Liver (tissue), 9 donors: ENCODE measurements around the gene CELF2. TPM values are rescaled to one million over a fixed set of nuclear protein-coding genes. Genes with fewer than 3 reads are reported as not detected.

ENCODE experiments used
- DNase-seq: peaks from one replicate; pipeline ENCODE4 v3.0.0-alpha.2; 2017; ENCODE audit warnings: low spot score
- H3K27ac ChIP-seq, 2 donors: one replicate each; pipeline ENCODE4 v1.7.0; 2013; ENCODE audit warnings: inconsistent platforms in 2 of 2, low read length in 2 of 2, control low read depth in 1 of 2, low read depth in 1 of 2, mild to moderate bottlenecking in 1 of 2
- H3K27me3 ChIP-seq, 4 donors: one replicate each; pipeline versions ENCODE4 v1.6.1 to v1.7.0; 2013; ENCODE audit warnings: low read length in 3 of 4, inconsistent platforms in 1 of 4, mild to moderate bottlenecking in 1 of 4, moderate library complexity in 1 of 4; ENCODE audit not compliant: control insufficient read depth in 4 of 4, insufficient read depth in 4 of 4
- H3K36me3 ChIP-seq, 4 donors: one replicate each; pipeline versions ENCODE4 v1.6.1 to v1.7.0; 2013; ENCODE audit warnings: low read length in 3 of 4, mild to moderate bottlenecking in 3 of 4, low read depth in 1 of 4, moderate library complexity in 1 of 4; ENCODE audit not compliant: control insufficient read depth in 4 of 4, insufficient read depth in 3 of 4
- H3K4me1 ChIP-seq, 4 donors: one replicate each; pipeline versions ENCODE4 v1.6.1 to v1.7.0; 2013; ENCODE audit warnings: low read length in 3 of 4, mild to moderate bottlenecking in 3 of 4, moderate library complexity in 1 of 4; ENCODE audit not compliant: control insufficient read depth in 4 of 4, insufficient read depth in 4 of 4
- H3K4me3 ChIP-seq, 3 donors: one replicate each; pipeline versions ENCODE4 v1.6.1 to v1.7.0; 2013; ENCODE audit warnings: low read length in 3 of 3, control low read depth in 1 of 3, low read depth in 1 of 3, mild to moderate bottlenecking in 1 of 3
- H3K9ac ChIP-seq, 2 donors: one replicate each; pipeline ENCODE4 v1.7.0; 2013; ENCODE audit warnings: low read length in 2 of 2, mild to moderate bottlenecking in 2 of 2, moderate library complexity in 2 of 2, control low read depth in 1 of 2, low read depth in 1 of 2
- H3K9me3 ChIP-seq, 4 donors: one replicate each; pipeline versions ENCODE4 v1.6.1 to v1.7.0; 2013; ENCODE audit warnings: low read length in 3 of 4; ENCODE audit not compliant: control insufficient read depth in 4 of 4
- CTCF ChIP-seq: fragments of 150-350 bp; IDR thresholded peaks from 2 replicates; pipeline ENCODE4 v1.5.1; 2017; ENCODE audit warnings: improper control_type of control experiment, low read depth, low read length; ENCODE audit not compliant: missing input control
- EGR1 ChIP-seq, 2 donors: IDR thresholded peaks; 2 replicates each; pipeline ENCODE4 v1.6.1; 2016 to 2018; ENCODE audit warnings: antibody characterized with exemption in 2 of 2, low read depth in 2 of 2
- FOXA1 ChIP-seq: IDR thresholded peaks from 2 replicates; pipeline ENCODE4 v1.6.1; 2016; ENCODE audit warnings: antibody characterized with exemption
- FOXA2 ChIP-seq: IDR thresholded peaks from 2 replicates; pipeline ENCODE4 v1.6.1; 2016; ENCODE audit warnings: antibody characterized with exemption
- GABPA ChIP-seq, 2 donors: IDR thresholded peaks in 1 of 2; conservative IDR thresholded peaks in 1 of 2; 2 replicates each; pipeline ENCODE4 v1.6.1; 2016; ENCODE audit warnings: antibody characterized with exemption in 2 of 2, mild to moderate bottlenecking in 1 of 2, moderate library complexity in 1 of 2
- HNF4A ChIP-seq, 2 donors: conservative IDR thresholded peaks; 2 replicates each; pipeline ENCODE4 v1.6.1; 2016; ENCODE audit warnings: antibody characterized with exemption in 2 of 2, mild to moderate bottlenecking in 2 of 2
- HNF4G ChIP-seq: IDR thresholded peaks from 2 replicates; pipeline ENCODE4 v1.6.1; 2016; ENCODE audit warnings: antibody characterized with exemption
- JUND ChIP-seq, 2 donors: IDR thresholded peaks; 2 replicates each; pipeline ENCODE4 v1.6.1; 2016; ENCODE audit warnings: antibody characterized with exemption in 2 of 2
- MAX ChIP-seq: IDR thresholded peaks from 2 replicates; pipeline ENCODE4 v1.6.1; 2016; ENCODE audit warnings: antibody characterized with exemption
- NR2F2 ChIP-seq: IDR thresholded peaks from 2 replicates; pipeline ENCODE4 v1.6.1; 2016; ENCODE audit warnings: antibody characterized with exemption
- RAD21 ChIP-seq, 2 donors: IDR thresholded peaks; 2 replicates each; pipeline ENCODE4 v1.6.1; 2016; ENCODE audit warnings: antibody characterized with exemption in 2 of 2, mild to moderate bottlenecking in 2 of 2
- REST ChIP-seq: IDR thresholded peaks from 2 replicates; pipeline ENCODE4 v1.6.1; 2016; ENCODE audit warnings: antibody characterized with exemption, mild to moderate bottlenecking
- RXRA ChIP-seq, 2 donors: IDR thresholded peaks; 2 replicates each; pipeline ENCODE4 v1.6.1; 2017 to 2018; ENCODE audit warnings: antibody characterized with exemption in 2 of 2, mild to moderate bottlenecking in 1 of 2
- SP1 ChIP-seq: IDR thresholded peaks from 2 replicates; pipeline ENCODE4 v1.6.1; 2018; ENCODE audit warnings: antibody characterized with exemption, mild to moderate bottlenecking
- TAF1 ChIP-seq: conservative IDR thresholded peaks from 2 replicates; pipeline ENCODE4 v1.6.1; 2016; ENCODE audit warnings: antibody characterized with exemption, mild to moderate bottlenecking
- YY1 ChIP-seq: IDR thresholded peaks from 2 replicates; pipeline ENCODE4 v1.6.1; 2016; ENCODE audit warnings: antibody characterized with exemption, mild to moderate bottlenecking
- WGBS: extraction: QIAGEN DNeasy Blood & Tissue Kit; methylation state at CpG from one replicate; pipeline ENCODE4 v1.1.7; 2013; 5-methylcytosine and 5-hydroxymethylcytosine counted together
- polyA plus RNA-seq, 2 donors: library from polyadenylated mRNA; stranded (reverse) in 1 of 2; unstranded in 1 of 2; fragments of 200-250 nt in 1 of 2; fragments of >200 nt in 1 of 2; fragmentation: Nextera tagmentation in 1 of 2; extraction: Ambion mirVana in 1 of 2; gene quantifications; one replicate each; pipeline versions ENCODE4 v1.2.1 to v1.2.3, GENCODE V29; 2013 to 2015
- total RNA-seq, 2 donors: library from RNA; depleted of rRNA; stranded (reverse); fragments of >200 nt; gene quantifications; one replicate each; pipeline ENCODE4 v1.2.3, GENCODE V29; 2014
- TF ChIP-seq, protein P1 (sequence below): IDR thresholded peaks from 2 replicates; pipeline ENCODE4 v1.6.1; 2016; ENCODE audit warnings: antibody characterized with exemption
- TF ChIP-seq, protein P2 (sequence below): IDR thresholded peaks from 2 replicates; pipeline ENCODE4 v1.6.1; 2016; ENCODE audit warnings: antibody characterized with exemption
- donor health status: healthy.
- donor health status: healthy.
- donor health status: healthy.
- donor health status: healthy.
- donor health status: healthy.

CELF2 gene
- total and polyA plus RNA-seq, 4 donors = 1.4 to 8.5 (median 5.6) TPM

DNA sequence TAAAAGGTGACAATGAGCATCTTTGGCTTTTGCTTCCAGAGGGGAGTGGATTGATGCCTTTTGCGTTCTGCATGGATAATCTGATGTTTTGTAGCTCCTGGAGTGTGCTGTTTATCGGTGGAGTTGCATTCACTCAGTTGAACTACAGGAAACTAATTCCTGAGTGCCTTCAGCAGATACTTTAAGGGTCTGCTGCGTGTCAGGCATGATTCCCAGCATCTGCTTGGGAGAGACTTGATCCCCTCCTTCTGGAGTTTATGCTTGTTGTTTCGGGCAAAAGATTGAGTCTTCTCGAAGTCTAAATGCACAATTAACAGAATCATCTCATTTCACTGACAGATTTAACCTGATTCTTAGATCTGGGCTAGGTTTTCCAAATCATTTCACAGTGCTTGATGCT, 46.2 kb downstream of the CELF2 start:
- TF ChIP-seq EGR1 (IDR thresholded peaks at IDR 0.05; ENCODE audit: low read depth in 2 of 2) = no peak
- TF ChIP-seq SP1 = no peak
- no peak for TF ChIP-seq JUND (IDR thresholded peaks at IDR 0.05)
- no peak for TF ChIP-seq FOXA1
- TF ChIP-seq YY1 = no peak
- TF ChIP-seq RXRA (IDR thresholded peaks at IDR 0.05) = no peak
- no peak for TF ChIP-seq CTCF
- TF ChIP-seq, protein P1, sequence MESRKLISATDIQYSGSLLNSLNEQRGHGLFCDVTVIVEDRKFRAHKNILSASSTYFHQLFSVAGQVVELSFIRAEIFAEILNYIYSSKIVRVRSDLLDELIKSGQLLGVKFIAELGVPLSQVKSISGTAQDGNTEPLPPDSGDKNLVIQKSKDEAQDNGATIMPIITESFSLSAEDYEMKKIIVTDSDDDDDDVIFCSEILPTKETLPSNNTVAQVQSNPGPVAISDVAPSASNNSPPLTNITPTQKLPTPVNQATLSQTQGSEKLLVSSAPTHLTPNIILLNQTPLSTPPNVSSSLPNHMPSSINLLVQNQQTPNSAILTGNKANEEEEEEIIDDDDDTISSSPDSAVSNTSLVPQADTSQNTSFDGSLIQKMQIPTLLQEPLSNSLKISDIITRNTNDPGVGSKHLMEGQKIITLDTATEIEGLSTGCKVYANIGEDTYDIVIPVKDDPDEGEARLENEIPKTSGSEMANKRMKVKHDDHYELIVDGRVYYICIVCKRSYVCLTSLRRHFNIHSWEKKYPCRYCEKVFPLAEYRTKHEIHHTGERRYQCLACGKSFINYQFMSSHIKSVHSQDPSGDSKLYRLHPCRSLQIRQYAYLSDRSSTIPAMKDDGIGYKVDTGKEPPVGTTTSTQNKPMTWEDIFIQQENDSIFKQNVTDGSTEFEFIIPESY = no peak
- no peak for TF ChIP-seq TAF1
- TF ChIP-seq NR2F2 = no peak
- TF ChIP-seq, protein P2, sequence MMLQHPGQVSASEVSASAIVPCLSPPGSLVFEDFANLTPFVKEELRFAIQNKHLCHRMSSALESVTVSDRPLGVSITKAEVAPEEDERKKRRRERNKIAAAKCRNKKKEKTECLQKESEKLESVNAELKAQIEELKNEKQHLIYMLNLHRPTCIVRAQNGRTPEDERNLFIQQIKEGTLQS = no peak
- TF ChIP-seq RAD21 (IDR thresholded peaks at IDR 0.05) = no peak
- no peak for TF ChIP-seq GABPA (IDR thresholded peaks at IDR 0.05 in 1 of 2, conservative IDR thresholded peaks at IDR 0.05 in 1 of 2)
- TF ChIP-seq FOXA2 = no peak
- no peak for TF ChIP-seq MAX
- no peak for TF ChIP-seq HNF4A (conservative IDR thresholded peaks at IDR 0.05)
- TF ChIP-seq REST = no peak
- TF ChIP-seq HNF4G = no peak
- Histone ChIP-seq H3K27me3 (peaks cover 0 to 2% (median 0%) of the 10 kb centered on the region in 4 donors), H3K27ac (no peak overlapping the region), H3K9ac (no peak overlapping the region), H3K4me3 (no peak overlapping the region), H3K9me3 (peaks cover 0 to 5% (median 1%) of the 10 kb centered on the region in 4 donors), H3K4me1 (no peaks in the 10 kb centered on the region), H3K36me3 (no peaks in the 10 kb centered on the region)
- no peak for DNase-seq
- 72% methylated on average over 5 of the region's 5 CpGs for WGBS
